HCT116 (cell line): ENCODE data around the gene NEURL1B.

Source experiments
- CBX3 ChIP-seq: IDR thresholded peaks from 2 replicates; pipeline ENCODE4 v1.6.1; 2012; ENCODE audit warnings: low read depth
- EGR1 ChIP-seq: IDR thresholded peaks from 2 replicates; pipeline ENCODE4 v1.6.1; 2012; ENCODE audit warnings: low read depth
- EZH2 ChIP-seq: fragments of 200-600 bp; sonication (generic); IDR thresholded peaks from 2 replicates; pipeline ENCODE4 v1.6.1; 2017; ENCODE audit warnings: antibody characterized with exemption, mixed run types
- JUND ChIP-seq: IDR thresholded peaks from 2 replicates; pipeline ENCODE4 v1.6.1; 2012
- POLR2A ChIP-seq: IDR thresholded peaks from 2 replicates; pipeline ENCODE4 v1.7.0; 2011; ENCODE audit warnings: borderline replicate concordance; ENCODE audit not compliant: insufficient read depth, insufficient read length; ENCODE audit errors: extremely low read depth
- SIN3A ChIP-seq: IDR thresholded peaks from 2 replicates; pipeline ENCODE4 v1.6.1; 2012; ENCODE audit warnings: low read depth
- SP1 ChIP-seq: IDR thresholded peaks from 2 replicates; pipeline ENCODE4 v1.6.1; 2012; ENCODE audit warnings: low read depth
- TCF7L2 ChIP-seq: IDR thresholded peaks from 2 replicates; pipeline ENCODE4 v1.7.0; 2011; ENCODE audit warnings: borderline replicate concordance, inconsistent platforms; ENCODE audit not compliant: insufficient read depth, insufficient read length; ENCODE audit errors: extremely low read depth
- ZBTB33 ChIP-seq: IDR thresholded peaks from 2 replicates; pipeline ENCODE4 v1.6.1; 2011; ENCODE audit warnings: mild to moderate bottlenecking, low read length, moderate library complexity; ENCODE audit not compliant: insufficient replicate concordance; ENCODE audit errors: extremely low read depth
- TF ChIP-seq, protein P1 (sequence below), 3 experiments: fragments of 200-600 bp in 1 of 3; sonication (generic) in 1 of 3; IDR thresholded peaks in 2 of 3; conservative IDR thresholded peaks in 1 of 3; 2 replicates each; pipeline ENCODE4 v1.5.1; 2012 to 2017; ENCODE audit warnings: low read depth in 2 of 3, low read length in 2 of 3, antibody characterized with exemption in 1 of 3, borderline replicate concordance in 1 of 3, control low read depth in 1 of 3, mild to moderate bottlenecking in 1 of 3, mixed read lengths in 1 of 3, mixed run types in 1 of 3, moderate library complexity in 1 of 3; ENCODE audit not compliant: insufficient read depth in 1 of 3

GRCh38 chr5:172640139-172640538, 924 bp upstream of the NEURL1B start:
- no peak for TF ChIP-seq CBX3
- TF ChIP-seq, protein P1, sequence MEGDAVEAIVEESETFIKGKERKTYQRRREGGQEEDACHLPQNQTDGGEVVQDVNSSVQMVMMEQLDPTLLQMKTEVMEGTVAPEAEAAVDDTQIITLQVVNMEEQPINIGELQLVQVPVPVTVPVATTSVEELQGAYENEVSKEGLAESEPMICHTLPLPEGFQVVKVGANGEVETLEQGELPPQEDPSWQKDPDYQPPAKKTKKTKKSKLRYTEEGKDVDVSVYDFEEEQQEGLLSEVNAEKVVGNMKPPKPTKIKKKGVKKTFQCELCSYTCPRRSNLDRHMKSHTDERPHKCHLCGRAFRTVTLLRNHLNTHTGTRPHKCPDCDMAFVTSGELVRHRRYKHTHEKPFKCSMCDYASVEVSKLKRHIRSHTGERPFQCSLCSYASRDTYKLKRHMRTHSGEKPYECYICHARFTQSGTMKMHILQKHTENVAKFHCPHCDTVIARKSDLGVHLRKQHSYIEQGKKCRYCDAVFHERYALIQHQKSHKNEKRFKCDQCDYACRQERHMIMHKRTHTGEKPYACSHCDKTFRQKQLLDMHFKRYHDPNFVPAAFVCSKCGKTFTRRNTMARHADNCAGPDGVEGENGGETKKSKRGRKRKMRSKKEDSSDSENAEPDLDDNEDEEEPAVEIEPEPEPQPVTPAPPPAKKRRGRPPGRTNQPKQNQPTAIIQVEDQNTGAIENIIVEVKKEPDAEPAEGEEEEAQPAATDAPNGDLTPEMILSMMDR (IDR thresholded peaks at IDR 0.05 in 2 of 3, conservative IDR thresholded peaks at IDR 0.05 in 1 of 3; ENCODE audit: borderline replicate concordance in 1 of 3, insufficient read depth in 1 of 3, low read depth in 2 of 3, low read length in 2 of 3), result no peak
- TF ChIP-seq SP1, result no peak
- no peak for TF ChIP-seq JUND
- no peak for TF ChIP-seq POLR2A
- TF ChIP-seq SIN3A, result no peak
- no peak for TF ChIP-seq EGR1
- TF ChIP-seq EZH2, result no peak
- no peak for TF ChIP-seq TCF7L2
- no peak for TF ChIP-seq ZBTB33
